GM21390 (cell line): Measurements from ENCODE around the gene NFIX.

Experiments used
- ATAC-seq: cut with Tn5 transposase; IDR thresholded peaks from one replicate; pipeline ENCODE4 v1.9.1; 2021; ENCODE audit not compliant: unreplicated experiment

The NFIX gene

GRCh38 chr19:13069415-13070359, 74.4 kb downstream of the NFIX start:
- ATAC-seq: no peak

- no peak for ATAC-seq
Measured at GRCh38 chr19:13070425-13071140, 75.3 kb downstream of the NFIX start.

GRCh38 chr19:13071444-13072187, 76.3 kb downstream of the NFIX start:
- no peak for ATAC-seq

GRCh38 chr19:13072188-13072908, 77.1 kb downstream of the NFIX start:
- no peak for ATAC-seq

- no peak for ATAC-seq
Measured at GRCh38 chr19:13073263-13073662, 78.0 kb downstream of the NFIX start.

- ATAC-seq: no peak
Measured at GRCh38 chr19:13074378-13074777, 79.1 kb downstream of the NFIX start.

GRCh38 chr19:13076320-13076719, 81.0 kb downstream of the NFIX start:
- no peak for ATAC-seq

GRCh38 chr19:13076787-13077186, 81.5 kb downstream of the NFIX start:
- ATAC-seq: no peak

- ATAC-seq: no peak
Measured at GRCh38 chr19:13077240-13077639, 82.0 kb downstream of the NFIX start.

- no peak for ATAC-seq
Measured at GRCh38 chr19:13078381-13078780, 83.1 kb downstream of the NFIX start.

- ATAC-seq: no peak
Measured at GRCh38 chr19:13078897-13079541, 83.7 kb downstream of the NFIX start.

- no peak for ATAC-seq
Measured at GRCh38 chr19:13079542-13079986, 84.3 kb downstream of the NFIX start.

GRCh38 chr19:13082192-13083007, 87.1 kb downstream of the NFIX start:
- ATAC-seq: no peak

- no peak for ATAC-seq
Measured at GRCh38 chr19:13083008-13083404, 87.7 kb downstream of the NFIX start.

GRCh38 chr19:13083627-13084026, 88.4 kb downstream of the NFIX start:
- ATAC-seq: no peak

- no peak for ATAC-seq
Measured at GRCh38 chr19:13085666-13086065, 90.4 kb downstream of the NFIX start.

- no peak for ATAC-seq
Measured at GRCh38 chr19:13086341-13086740, 91.1 kb downstream of the NFIX start.

- ATAC-seq: no peak
Measured at GRCh38 chr19:13087295-13087694, 92.0 kb downstream of the NFIX start.

GRCh38 chr19:13087795-13088537, 92.7 kb downstream of the NFIX start:
- no peak for ATAC-seq
